Activated naive CD8-positive, alpha-beta T cell treated with anti-CD3 and anti-CD28 coated beads for 36 hours (primary cell): ENCODE results near the gene GARIN5A. TPM values are rescaled to one million over a fixed set of nuclear protein-coding genes. Genes with fewer than 3 reads are reported as not detected.

ENCODE experiments used
- DNase-seq: peaks from one replicate; pipeline ENCODE4 v3.0.0; 2021
- H3K27ac Mint-ChIP-seq: one replicate; pipeline ENCODE4 v1.8.0; 2022; ENCODE audit warnings: mild to moderate bottlenecking, moderate library complexity, mixed read lengths
- H3K27me3 Mint-ChIP-seq: one replicate; pipeline ENCODE4 v1.8.0; 2022; ENCODE audit warnings: mild to moderate bottlenecking, mixed read lengths
- H3K36me3 Mint-ChIP-seq: one replicate; pipeline ENCODE4 v1.8.0; 2021; ENCODE audit warnings: mild to moderate bottlenecking, mixed read lengths
- H3K4me1 Mint-ChIP-seq: one replicate; pipeline ENCODE4 v1.8.0; 2021; ENCODE audit warnings: mixed read lengths
- H3K4me3 Mint-ChIP-seq: one replicate; pipeline ENCODE4 v1.8.0; 2022; ENCODE audit warnings: mild to moderate bottlenecking, moderate library complexity, mixed read lengths
- H3K9me3 Mint-ChIP-seq: one replicate; pipeline ENCODE4 v1.8.0; 2022; ENCODE audit warnings: mixed read lengths
- total RNA-seq, 2 experiments: library from RNA; stranded (reverse); gene quantifications; one replicate each; pipeline ENCODE4 v1.2.3, GENCODE V29; 2021

GARIN5A gene
- total RNA-seq, result under 1 TPM; 0.52 to 0.90 TPM

DNA sequence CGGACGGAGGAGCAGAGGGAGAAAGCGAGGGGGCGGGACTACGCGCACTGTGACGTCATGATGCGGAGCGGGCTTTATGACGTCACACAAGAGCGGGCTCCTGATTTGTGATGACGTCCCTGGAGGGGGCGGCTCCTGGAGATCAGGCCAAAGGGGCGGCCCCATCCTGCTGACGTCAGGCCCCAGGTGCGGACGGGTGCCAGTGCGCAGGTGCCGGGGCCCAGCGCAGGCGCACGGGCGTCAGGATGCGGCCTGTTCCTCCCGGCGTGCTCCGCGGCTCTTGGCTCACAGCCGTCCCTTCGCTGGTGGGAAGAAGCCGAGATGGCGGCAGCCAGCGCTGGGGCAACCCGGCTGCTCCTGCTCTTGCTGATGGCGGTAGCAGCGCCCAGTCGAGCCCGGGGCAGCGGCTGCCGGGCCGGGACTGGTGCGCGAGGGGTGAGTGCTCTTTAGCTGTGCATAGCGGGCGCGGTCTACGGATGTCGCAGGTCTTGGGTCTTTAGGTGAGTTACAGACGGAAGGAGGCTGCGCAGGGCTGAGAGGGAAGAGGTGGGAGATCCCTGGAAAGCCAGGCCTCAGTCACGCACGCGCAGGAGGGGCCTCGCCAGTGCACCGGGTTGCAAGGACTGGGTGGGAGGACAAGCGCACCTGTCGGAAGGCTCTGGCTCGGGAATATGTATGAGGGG lies at the start of gene GARIN5A, which contains the start of gene EMC10:
GARIN5A (minus strand) TSS at position 625 of the 683 bp plus-strand sequence; CDS start at position 165, 460 bp downstream.
EMC10 (plus strand) TSS at position 284 of the 683 bp plus-strand sequence; CDS start at position 322, 38 bp downstream.
- no peaks in the 10 kb centered on the region for H3K9me3 Mint-ChIP-seq
- H3K36me3 Mint-ChIP-seq, result peaks cover 20% of the 10 kb centered on the region
- peak within 1 kb of the TSS; percentile 81 for H3K27ac Mint-ChIP-seq
- H3K4me1 Mint-ChIP-seq, result peaks cover 8% of the 10 kb centered on the region
- peak; percentile 98 for DNase-seq
- H3K4me3 Mint-ChIP-seq, result peak within 1 kb of the TSS; percentile 97
- no peaks in the 10 kb centered on the region for H3K27me3 Mint-ChIP-seq

DNA sequence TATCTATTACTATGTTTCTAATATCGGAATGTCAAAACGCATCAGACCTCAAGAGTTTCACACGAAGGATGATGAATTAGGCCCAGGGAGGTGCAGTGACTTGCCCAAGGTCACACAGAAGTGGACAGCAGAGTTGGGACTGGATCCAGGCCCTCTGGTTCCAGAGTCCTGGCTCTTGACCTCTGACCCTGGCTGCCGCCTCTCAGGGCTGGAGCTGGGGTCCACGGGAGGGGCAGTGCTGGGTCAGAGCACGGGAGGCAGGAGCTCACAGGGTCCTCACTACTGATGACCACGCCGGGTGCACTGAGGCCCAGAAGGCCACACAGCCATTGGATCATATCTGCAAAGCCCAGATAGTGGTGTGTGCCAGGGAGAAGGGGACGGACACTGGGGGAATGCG lies 46.2 kb upstream of the GARIN5A start:
- Mint-ChIP-seq H3K4me3 (no peak overlapping the region), H3K4me1 (no peaks in the 10 kb centered on the region), H3K27ac (no peak overlapping the region), H3K9me3 (no peaks in the 10 kb centered on the region), H3K36me3 (no peaks in the 10 kb centered on the region), H3K27me3 (peaks cover 14% of the 10 kb centered on the region)
- DNase-seq, result no peak

- H3K9me3 Mint-ChIP-seq, result no peaks in the 10 kb centered on the region
- no peaks in the 10 kb centered on the region for H3K36me3 Mint-ChIP-seq
- no peaks in the 10 kb centered on the region for H3K4me1 Mint-ChIP-seq
- H3K4me3 Mint-ChIP-seq, result no peak overlapping the region
- H3K27me3 Mint-ChIP-seq, result peaks cover 20% of the 10 kb centered on the region
- no peak overlapping the region for H3K27ac Mint-ChIP-seq
- DNase-seq, result no peak
Observed at GRCh38 chr19:50520822-50521465, 44.3 kb upstream of the GARIN5A start.

DNA sequence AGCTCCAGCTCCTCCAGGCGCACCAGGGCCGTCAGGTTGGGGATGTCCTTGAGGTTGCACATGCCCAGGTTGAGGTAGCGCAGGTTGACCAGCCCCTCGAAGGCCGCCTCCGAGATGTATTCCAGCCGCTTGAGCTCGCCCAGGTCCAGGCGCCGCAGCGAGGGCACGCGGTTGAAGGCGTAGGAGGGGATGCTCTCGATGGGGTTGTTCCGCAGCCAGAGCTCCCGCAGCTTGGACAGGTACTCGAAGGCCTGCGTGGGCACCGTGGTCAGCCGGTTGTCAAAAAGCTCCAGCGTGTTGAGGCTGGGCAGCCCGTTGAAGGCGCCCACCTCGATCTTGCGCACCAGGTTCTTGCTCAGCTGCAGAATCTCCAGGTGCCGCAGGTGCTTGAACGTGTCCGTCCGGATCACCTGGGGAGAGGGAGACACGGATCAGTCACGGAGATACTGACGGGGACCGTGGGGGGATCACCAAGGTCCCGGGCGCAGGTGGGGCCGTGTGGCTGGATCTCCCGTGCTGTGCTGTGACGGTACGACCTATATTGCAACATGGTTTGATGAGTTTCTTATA lies 42.4 kb upstream of the GARIN5A start:
- Mint-ChIP-seq H3K4me3 (no peak overlapping the region), H3K27me3 (peaks cover 32% of the 10 kb centered on the region), H3K27ac (no peak overlapping the region), H3K36me3 (no peaks in the 10 kb centered on the region), H3K9me3 (no peaks in the 10 kb centered on the region), H3K4me1 (peaks cover 2% of the 10 kb centered on the region)
- no peak for DNase-seq

DNA sequence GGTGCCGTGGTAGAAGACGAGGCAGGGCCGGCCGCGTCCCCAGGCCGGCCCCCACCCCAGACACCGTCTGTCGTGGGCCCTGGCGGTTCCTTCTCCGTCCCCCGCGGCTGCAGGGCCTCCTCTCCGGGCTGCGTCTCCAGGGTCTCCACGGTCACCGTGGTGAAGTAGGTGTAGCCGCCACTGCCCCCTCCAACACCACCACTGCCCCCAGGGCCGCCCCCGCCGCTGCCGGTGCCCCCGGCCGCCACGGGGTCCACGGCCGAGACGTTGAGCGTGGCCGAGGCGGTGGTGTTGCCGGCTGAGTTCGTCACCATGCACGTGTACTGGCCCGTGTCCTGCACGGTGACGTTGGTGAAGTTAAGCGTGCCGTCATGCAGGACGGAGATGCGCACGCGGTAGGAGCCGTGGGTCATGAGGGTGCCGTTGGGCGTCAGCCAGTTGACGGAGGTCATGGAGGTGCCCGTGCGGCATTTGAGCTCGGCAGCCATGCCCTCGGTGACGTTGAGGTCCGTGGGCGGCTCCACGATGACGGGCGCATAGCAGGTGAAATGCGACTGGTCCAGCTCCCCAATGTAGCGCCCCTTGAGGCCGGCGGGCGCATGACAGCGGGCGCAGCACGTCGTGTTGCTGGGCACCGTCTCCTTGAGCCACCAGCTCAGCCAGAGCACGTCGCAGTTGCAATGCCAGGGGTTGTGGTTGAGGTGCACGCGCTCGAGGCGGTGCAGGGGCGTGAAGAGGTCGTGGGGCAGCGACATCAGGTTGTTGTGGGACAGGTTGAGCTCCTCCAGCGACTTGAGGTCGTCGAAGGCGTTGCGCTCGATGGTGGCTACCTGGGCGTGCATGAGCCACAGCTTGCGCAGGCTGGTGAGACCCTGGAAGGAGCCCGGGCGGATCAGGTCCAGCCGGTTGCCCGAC lies 41.7 kb upstream of the GARIN5A start:
- H3K4me1 Mint-ChIP-seq, result peaks cover 2% of the 10 kb centered on the region
- no peaks in the 10 kb centered on the region for H3K9me3 Mint-ChIP-seq
- H3K36me3 Mint-ChIP-seq, result no peaks in the 10 kb centered on the region
- no peak for DNase-seq
- peaks cover 35% of the 10 kb centered on the region for H3K27me3 Mint-ChIP-seq
- H3K4me3 Mint-ChIP-seq, result no peak overlapping the region
- no peak overlapping the region for H3K27ac Mint-ChIP-seq

- no peak for DNase-seq
- Mint-ChIP-seq H3K36me3 (no peaks in the 10 kb centered on the region), H3K4me1 (peaks cover 2% of the 10 kb centered on the region), H3K4me3 (no peak overlapping the region), H3K27ac (no peak overlapping the region), H3K27me3 (peaks cover 39% of the 10 kb centered on the region), H3K9me3 (no peaks in the 10 kb centered on the region)
Observed at GRCh38 chr19:50517704-50518075, 41.0 kb upstream of the GARIN5A start.

GRCh38 chr19:50516964-50517703 lies 40.5 kb upstream of the GARIN5A start:
- Mint-ChIP-seq H3K9me3 (no peaks in the 10 kb centered on the region), H3K36me3 (no peaks in the 10 kb centered on the region), H3K27ac (no peak overlapping the region), H3K4me1 (peaks cover 2% of the 10 kb centered on the region), H3K4me3 (no peak overlapping the region), H3K27me3 (peaks cover 39% of the 10 kb centered on the region)
- no peak for DNase-seq

- H3K27ac Mint-ChIP-seq, result no peak overlapping the region
Observed at GRCh38 chr19:50516456-50516855, 39.8 kb upstream of the GARIN5A start.

DNA sequence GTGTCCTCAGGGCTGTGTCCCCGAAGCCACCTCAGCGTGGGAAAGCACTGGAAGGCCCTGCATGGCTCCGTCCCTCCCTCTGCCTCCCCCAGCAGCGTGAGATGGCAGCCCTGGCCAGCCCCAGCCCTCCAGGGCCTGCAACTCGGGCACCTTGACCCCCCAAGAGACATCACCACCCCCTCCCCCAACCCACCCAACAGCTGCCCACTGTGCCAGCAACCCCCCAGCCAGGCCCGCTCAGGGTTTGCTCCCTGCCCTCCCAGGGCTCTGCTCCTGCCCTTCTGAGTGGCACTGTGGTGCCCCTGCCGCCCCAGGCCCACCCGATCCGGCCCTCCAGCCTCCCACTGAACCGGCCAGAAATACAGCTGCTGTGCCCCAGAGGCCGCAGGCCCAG lies 38.5 kb upstream of the GARIN5A start:
- H3K27ac Mint-ChIP-seq, result no peak overlapping the region
- H3K9me3 Mint-ChIP-seq, result no peaks in the 10 kb centered on the region
- H3K4me3 Mint-ChIP-seq, result no peak overlapping the region
- peaks cover 45% of the 10 kb centered on the region for H3K27me3 Mint-ChIP-seq
- peaks cover 4% of the 10 kb centered on the region for H3K4me1 Mint-ChIP-seq
- H3K36me3 Mint-ChIP-seq, result peaks cover 2% of the 10 kb centered on the region
- DNase-seq, result no peak

More at GRCh38 chr19:50516456-50516855, 39.8 kb upstream of the GARIN5A start:
- Mint-ChIP-seq H3K4me1 (peaks cover 2% of the 10 kb centered on the region), H3K9me3 (no peaks in the 10 kb centered on the region), H3K36me3 (no peaks in the 10 kb centered on the region), H3K4me3 (no peak overlapping the region), H3K27me3 (peaks cover 43% of the 10 kb centered on the region)
- no peak for DNase-seq

- H3K36me3 Mint-ChIP-seq, result peaks cover 2% of the 10 kb centered on the region
- H3K27ac Mint-ChIP-seq, result no peak overlapping the region
- peaks cover 4% of the 10 kb centered on the region for H3K4me1 Mint-ChIP-seq
- no peaks in the 10 kb centered on the region for H3K9me3 Mint-ChIP-seq
- H3K4me3 Mint-ChIP-seq, result no peak overlapping the region
- DNase-seq, result no peak
- H3K27me3 Mint-ChIP-seq, result peaks cover 43% of the 10 kb centered on the region
Observed at GRCh38 chr19:50514346-50515167, 37.9 kb upstream of the GARIN5A start.

DNA sequence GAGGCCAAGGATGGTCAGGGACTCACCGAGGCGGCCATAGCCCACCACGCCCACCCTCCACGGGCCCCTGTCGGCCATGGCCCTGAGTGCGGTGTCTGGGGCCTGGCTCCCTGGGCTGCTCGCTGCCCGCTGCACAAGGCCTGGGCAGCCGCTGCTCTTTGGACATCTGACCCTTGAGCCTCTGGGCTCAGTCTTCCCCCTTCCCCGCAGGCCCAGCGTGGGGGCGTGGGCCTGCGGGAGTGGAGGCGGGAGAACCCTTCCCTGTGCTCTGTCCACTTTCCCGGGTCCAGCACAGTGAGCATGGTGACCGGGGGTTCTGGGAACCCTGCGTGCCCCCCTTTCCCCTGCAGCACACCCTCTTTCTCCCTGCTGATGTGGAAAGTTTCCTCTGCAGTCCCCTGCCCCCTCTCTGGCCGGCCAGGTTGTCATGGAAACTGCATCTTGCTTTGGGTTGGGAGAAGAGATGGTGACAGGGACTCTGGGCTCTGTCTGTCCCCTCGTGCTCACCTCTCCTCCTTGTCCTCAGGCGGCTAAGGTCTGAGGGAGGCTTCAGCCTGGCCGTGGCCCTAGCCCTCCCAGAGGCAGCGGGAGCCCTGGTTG lies 37.2 kb upstream of the GARIN5A start, which contains the start of gene ASPDH:
ASPDH (minus strand) TSS at position 168 of the 600 bp plus-strand sequence; CDS start at position 78, 90 bp downstream.
- peak within 1 kb of the TSS; percentile 6 for H3K27ac Mint-ChIP-seq
- no peaks in the 10 kb centered on the region for H3K9me3 Mint-ChIP-seq

DNA sequence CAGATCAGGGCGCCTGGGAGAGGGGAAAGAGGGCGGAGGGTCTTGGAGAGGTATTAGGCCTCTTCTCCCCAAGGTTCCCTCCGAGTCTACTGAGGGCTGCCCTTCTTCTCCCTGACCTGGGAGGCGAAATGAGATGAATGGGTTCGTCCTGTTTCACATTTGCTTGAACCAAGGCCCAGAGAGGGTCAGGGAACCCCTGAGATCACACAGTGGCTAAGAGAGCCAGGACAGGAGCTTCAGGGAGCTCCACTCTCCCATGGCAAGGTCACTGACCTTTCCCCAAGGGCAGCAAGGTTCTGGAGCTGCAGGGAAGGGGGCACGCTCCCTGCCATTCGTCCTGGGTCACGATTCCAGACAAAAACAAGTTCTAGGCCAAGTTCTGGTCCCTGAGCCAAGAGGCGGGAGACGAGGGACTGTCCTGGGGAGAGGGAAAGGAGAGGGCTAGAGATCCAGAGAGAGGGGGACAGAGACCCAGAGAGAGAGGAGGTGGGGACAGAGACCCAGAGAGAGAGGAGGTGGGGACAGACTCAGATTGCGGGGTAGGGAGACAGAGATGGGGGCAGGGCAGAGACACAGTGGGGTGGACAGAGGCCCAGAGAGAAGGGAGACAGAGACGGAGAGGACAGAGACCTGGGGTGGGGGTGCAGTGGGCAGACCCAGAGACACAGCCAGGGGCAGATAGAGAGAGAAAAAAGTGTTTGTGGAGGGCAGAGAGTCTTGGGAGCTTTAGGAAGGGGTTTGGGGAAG lies 36.5 kb upstream of the GARIN5A start:
- no peaks in the 10 kb centered on the region for H3K9me3 Mint-ChIP-seq
- DNase-seq, result no peak
- H3K27me3 Mint-ChIP-seq, result peaks cover 36% of the 10 kb centered on the region
- peaks cover 4% of the 10 kb centered on the region for H3K4me1 Mint-ChIP-seq
- no peak overlapping the region for H3K4me3 Mint-ChIP-seq
- H3K36me3 Mint-ChIP-seq, result peaks cover 4% of the 10 kb centered on the region
- peak overlapping the region; percentile 6 for H3K27ac Mint-ChIP-seq

More for the DNA sequence above, 37.2 kb upstream of the GARIN5A start, which contains the start of gene ASPDH:
- H3K4me1 Mint-ChIP-seq, result peaks cover 4% of the 10 kb centered on the region
- H3K36me3 Mint-ChIP-seq, result peaks cover 2% of the 10 kb centered on the region
- DNase-seq, result no peak
- peaks cover 40% of the 10 kb centered on the region for H3K27me3 Mint-ChIP-seq
- no peak within 1 kb of the TSS for H3K4me3 Mint-ChIP-seq
